Left ventricle myocardium inferior (tissue), 1 donor: Measurements from ENCODE around the gene TNFRSF21. TPM values are rescaled to one million over a fixed set of nuclear protein-coding genes. Genes with fewer than 3 reads are reported as not detected.

ENCODE experiments used
- DNase-seq: peaks from one replicate; pipeline ENCODE4 v3.0.0-alpha.2; 2020
- H3K27ac ChIP-seq: fragments of 200-600 bp; replicated peaks from 2 replicates; pipeline ENCODE4 v1.8.0; 2021
- H3K27me3 ChIP-seq: fragments of 200-600 bp; 2 replicates; pipeline ENCODE4 v1.8.0; 2021; ENCODE audit warnings: low read depth
- H3K36me3 ChIP-seq: fragments of 200-600 bp; 2 replicates; pipeline ENCODE4 v1.8.0; 2021
- H3K4me1 ChIP-seq: fragments of 200-600 bp; 2 replicates; pipeline ENCODE4 v1.8.0; 2021
- H3K4me3 ChIP-seq: fragments of 200-600 bp; 2 replicates; pipeline ENCODE4 v1.8.0; 2021; ENCODE audit warnings: mild to moderate bottlenecking, moderate library complexity
- H3K9me3 ChIP-seq: fragments of 200-600 bp; replicated peaks from 2 replicates; pipeline ENCODE4 v1.8.0; 2021
- CTCF ChIP-seq: fragments of 200-600 bp; IDR thresholded peaks from 2 replicates; pipeline ENCODE4 v1.8.0; 2021; ENCODE audit warnings: antibody characterized with exemption, mild to moderate bottlenecking, borderline replicate concordance
- intact Hi-C: fragments of 100-400 bp; cut with micrococcal nuclease; formaldehyde crosslinking; loops from one replicate; pipeline ENCODE4 v1.11.0; 2022
- total RNA-seq: library from RNA; stranded (reverse); fragmentation: NEBNext Ultra II Directional; extraction: Animal tissue kit (Norgen Biotek cat#: 25700); gene quantifications from one replicate; pipeline ENCODE4 v1.2.1, GENCODE V29; 2021
- donor health status: DM: no; HTN: yes; CAD: no; lungs with severe emphysema.

The TNFRSF21 gene
- total RNA-seq, 1 donor from 2014 or later, result 6.3 TPM

- Histone ChIP-seq H3K4me1 (peaks cover 22% of the 10 kb centered on the region), H3K36me3 (no peaks in the 10 kb centered on the region), H3K27me3 (peaks cover 74% of the 10 kb centered on the region), H3K9me3 (no peaks in the 10 kb centered on the region), H3K4me3 (peak overlapping the region; percentile 86), H3K27ac (no peak overlapping the region)
- TF ChIP-seq CTCF, result peak; percentile 24
- no peak for DNase-seq
- intact Hi-C loops, result no loop called here
Measured at GRCh38 chr6:47310131-47310480, 401 bp upstream of the TNFRSF21 start.

GRCh38 chr6:47308552-47309290, 984 bp downstream of the TNFRSF21 start:
- DNase-seq, result peak; percentile 32
- H3K4me3 ChIP-seq, result peak overlapping the region; percentile 86
- peak overlapping the region; percentile 85 for H3K27ac ChIP-seq
- intact Hi-C loops, result loop anchor here (5.0 kb wide), 1 partner anchor 211 kb away; no protein-coding TSS in a partner anchor
- no peaks in the 10 kb centered on the region for H3K36me3 ChIP-seq
- peaks cover 60% of the 10 kb centered on the region for H3K27me3 ChIP-seq
- H3K4me1 ChIP-seq, result peaks cover 22% of the 10 kb centered on the region
- TF ChIP-seq CTCF, result no peak
- no peaks in the 10 kb centered on the region for H3K9me3 ChIP-seq

- Histone ChIP-seq H3K4me3 (peak overlapping the region; percentile 86), H3K36me3 (no peaks in the 10 kb centered on the region), H3K27me3 (peaks cover 54% of the 10 kb centered on the region), H3K4me1 (peaks cover 22% of the 10 kb centered on the region), H3K9me3 (no peaks in the 10 kb centered on the region), H3K27ac (peak overlapping the region; percentile 85)
- no peak for DNase-seq
- intact Hi-C loops, result loop anchor here (5.0 kb wide), 1 partner anchor 211 kb away; no protein-coding TSS in a partner anchor
- no peak for TF ChIP-seq CTCF
Measured at GRCh38 chr6:47308198-47308517, 1.5 kb downstream of the TNFRSF21 start.

GRCh38 chr6:47307362-47308197, 2.1 kb downstream of the TNFRSF21 start:
- no peak for DNase-seq
- intact Hi-C loops, result loop anchor here (5.0 kb wide), 1 partner anchor 210 kb away; no protein-coding TSS in a partner anchor
- Histone ChIP-seq H3K27me3 (peaks cover 49% of the 10 kb centered on the region), H3K4me1 (peaks cover 22% of the 10 kb centered on the region), H3K36me3 (no peaks in the 10 kb centered on the region), H3K4me3 (peak overlapping the region; percentile 86), H3K27ac (peak overlapping the region; percentile 85), H3K9me3 (no peaks in the 10 kb centered on the region)
- TF ChIP-seq CTCF, result no peak

GRCh38 chr6:47306887-47307286, 2.8 kb downstream of the TNFRSF21 start:
- no peaks in the 10 kb centered on the region for H3K9me3 ChIP-seq
- DNase-seq, result no peak
- no peaks in the 10 kb centered on the region for H3K36me3 ChIP-seq
- peaks cover 22% of the 10 kb centered on the region for H3K4me1 ChIP-seq
- H3K27me3 ChIP-seq, result peaks cover 43% of the 10 kb centered on the region
- no peak overlapping the region for H3K27ac ChIP-seq
- intact Hi-C loops, result loop anchor here (5.0 kb wide), 1 partner anchor 210 kb away; no protein-coding TSS in a partner anchor
- no peak for TF ChIP-seq CTCF
- H3K4me3 ChIP-seq, result peak overlapping the region; percentile 86
